Measurements from ENCODE around the gene SIK1.
"Not testable (repeated sequence)": the region's sequence is repeated elsewhere in the genome, so short reads cannot be mapped to it uniquely, and the experiment has no call there.

SIK1 gene

DNA sequence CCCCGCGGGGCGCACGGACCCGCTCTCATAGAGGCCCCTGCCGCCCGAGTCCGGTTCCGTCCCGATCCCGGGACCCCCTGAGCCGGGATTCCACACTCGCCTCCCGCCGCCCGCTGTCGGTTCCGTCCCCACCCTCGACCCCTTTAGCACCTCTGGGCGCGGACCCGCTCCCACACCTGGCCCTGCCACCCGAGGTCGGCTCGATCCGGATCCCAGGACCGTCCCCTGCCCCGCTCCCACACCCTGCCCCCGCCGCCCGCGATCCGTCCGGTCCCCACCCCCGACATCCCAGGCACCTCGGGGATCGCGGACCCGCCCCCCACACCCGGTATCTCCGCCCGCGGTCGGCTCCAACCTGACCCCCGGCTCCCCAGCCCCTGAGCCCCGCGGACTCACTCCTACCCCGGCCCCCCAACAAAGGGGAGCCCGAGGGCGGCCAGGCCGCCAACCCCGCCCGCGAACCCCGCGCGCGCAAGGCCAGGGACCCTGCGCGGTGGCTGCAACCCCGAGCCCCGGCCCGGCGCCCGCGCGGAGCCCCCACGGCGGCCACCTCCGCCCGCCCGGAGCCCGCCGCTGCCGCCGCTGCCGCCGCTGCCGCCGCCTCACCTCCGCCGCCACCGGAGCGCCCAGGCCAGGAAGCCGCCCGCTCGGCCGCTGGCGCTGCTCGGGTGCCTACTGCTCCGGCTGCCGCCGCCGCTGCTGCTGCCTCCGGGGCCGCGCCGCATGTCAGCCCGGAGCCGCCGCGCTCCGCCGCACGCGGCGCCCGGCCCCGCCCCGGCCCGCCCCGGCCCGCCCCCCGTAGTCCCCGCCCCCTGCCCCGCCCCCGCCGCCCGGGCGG, at the start of gene SIK1:
Gene SIK1 (minus strand): TSS at position 728 of the 838 bp plus-strand sequence. CDS start 953 bp downstream, outside the sequence.
- DNase-seq (ENCODE audit: low read depth): not testable (repeated sequence)

DNA sequence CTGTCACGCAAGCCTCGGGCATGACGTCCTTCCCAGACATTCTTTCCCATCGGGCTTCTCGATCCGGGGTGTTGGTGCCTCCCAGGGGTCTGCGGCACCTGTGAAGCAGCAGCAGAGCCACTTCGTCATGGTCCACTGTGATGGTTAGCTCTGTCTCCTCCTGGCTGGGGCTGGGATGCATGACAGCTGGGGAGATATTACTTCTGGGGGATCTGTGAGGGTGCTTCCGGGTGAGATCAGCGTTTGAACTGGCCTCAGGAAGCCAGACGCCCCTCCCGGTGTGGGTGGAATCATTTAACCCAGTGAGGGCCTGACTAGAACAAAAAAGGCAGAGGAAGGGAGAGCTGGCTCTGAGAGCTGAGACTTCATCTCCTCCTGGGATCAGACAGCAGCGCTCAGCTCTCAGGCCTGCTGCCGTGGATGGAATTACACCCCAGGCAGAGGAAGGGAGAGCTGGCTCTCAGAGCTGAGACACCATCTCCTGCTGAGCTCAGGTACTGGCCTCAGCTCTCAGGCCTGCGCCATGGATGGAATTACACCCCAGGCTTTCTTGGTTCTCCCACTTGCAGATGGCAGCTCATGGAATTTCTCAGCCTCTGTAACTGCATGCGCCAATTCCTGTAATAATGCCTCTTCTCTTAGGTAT, 44.8 kb upstream of the SIK1 start:
- DNase-seq (ENCODE audit: low read depth): not testable (repeated sequence)

DNA sequence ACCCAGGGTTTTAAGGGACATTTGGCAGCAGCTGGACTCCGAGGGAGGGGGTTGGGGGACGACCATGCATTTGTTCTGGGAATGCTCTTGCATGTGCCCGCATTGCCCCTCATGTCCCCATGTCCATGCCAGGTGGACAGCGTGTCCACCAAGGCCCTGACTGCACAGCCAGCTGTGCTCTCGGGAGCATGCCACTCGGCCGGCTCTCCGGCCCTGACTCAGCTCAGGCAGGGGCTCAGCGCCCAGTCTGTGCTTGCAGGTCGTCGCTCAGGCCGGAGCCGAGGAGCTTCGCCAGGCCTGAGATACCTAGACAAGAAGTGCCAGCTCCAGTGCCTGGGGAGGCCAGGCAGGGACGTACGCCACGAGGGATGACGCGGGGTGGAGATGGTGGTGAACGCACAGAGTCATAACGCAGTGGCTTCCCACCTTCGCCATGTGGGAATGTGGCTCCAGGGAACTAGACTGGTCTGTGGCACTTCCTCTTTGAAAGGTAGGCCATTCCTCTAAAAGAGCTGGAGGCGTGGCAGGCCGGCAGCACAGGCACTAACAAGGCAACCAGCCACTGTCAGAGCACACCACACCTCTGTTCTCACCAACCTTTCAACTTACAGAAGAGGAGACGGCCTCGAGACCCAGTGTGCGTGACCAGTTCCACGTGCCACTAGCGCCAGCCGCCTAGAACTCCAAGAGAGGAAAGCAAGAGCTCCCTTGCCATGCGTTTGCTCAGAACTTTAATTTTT, 43.0 kb upstream of the SIK1 start:
- not testable (repeated sequence) for DNase-seq (ENCODE audit: low read depth)

DNA sequence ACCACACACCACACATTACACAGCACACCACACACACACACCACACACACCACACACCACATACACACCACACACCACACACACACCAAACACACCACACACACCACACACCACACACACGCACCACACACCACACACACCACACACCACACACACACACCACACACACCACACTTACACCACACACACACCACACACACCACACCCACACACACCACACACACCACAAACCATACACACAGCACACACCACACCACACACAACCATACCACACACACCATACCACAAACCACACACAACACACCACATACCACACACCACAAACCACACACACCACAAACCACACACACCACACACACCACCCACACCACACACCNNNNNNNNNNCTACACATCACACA, 40.9 kb upstream of the SIK1 start:
- no peak for DNase-seq (ENCODE audit: low read depth)

DNA sequence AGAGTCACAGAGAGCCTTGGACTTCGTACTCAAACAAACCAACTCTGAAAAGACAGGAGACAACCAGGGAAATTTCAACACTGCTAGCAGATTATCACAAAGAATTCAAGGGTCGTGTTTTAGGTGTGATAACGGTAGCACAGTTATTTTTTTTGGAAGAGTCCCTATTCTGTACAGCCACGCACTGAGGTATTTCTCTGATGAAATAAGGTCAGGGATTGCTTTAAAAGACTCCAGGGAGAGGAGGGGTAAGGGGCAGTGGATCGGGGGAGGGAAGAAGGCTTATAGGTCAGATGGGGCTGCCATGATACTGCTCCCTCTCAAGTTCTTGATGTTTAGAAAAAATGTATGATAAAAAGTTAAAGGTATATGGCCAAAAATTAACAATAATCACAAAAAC, 38.2 kb upstream of the SIK1 start:
- not testable (repeated sequence) for DNase-seq (ENCODE audit: low read depth)

DNA sequence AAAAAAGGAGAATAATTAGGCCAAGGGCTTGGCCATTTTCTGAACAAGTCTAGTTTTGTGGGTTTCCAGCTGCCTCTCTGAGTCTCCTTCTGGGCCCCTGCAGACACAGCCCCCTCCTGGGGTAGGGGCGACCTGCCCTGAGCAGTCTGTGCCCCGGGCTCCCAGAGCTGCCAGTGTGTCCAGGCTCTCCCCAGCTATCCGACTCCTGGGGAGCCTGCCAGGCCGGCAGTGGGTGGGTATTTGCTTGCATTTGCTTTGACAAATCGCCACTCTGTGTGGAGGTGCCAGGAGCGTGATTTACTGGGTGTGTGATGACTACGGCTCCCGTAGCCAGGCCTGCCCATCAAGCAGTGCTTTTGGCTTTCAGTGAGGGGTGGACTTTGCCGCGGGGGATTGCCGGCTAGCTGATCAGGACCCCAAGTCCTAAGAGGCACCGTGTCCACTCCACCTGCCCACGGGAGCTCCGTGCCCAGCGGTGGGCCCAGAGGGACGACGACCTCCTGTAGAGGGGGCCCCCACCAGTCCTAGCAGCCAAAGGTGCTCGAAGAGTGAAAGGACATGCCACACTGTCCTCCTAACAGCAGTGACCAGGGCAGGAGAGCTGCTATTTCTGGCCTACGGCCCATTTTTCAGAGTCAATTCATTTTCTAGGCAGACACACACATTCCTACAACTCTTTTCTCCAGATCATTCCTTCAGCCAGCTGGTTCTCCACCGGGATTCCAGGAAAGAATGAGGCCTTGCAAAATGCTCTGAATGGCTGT, 36.7 kb upstream of the SIK1 start:
- not testable (repeated sequence) for DNase-seq (ENCODE audit: low read depth)

DNA sequence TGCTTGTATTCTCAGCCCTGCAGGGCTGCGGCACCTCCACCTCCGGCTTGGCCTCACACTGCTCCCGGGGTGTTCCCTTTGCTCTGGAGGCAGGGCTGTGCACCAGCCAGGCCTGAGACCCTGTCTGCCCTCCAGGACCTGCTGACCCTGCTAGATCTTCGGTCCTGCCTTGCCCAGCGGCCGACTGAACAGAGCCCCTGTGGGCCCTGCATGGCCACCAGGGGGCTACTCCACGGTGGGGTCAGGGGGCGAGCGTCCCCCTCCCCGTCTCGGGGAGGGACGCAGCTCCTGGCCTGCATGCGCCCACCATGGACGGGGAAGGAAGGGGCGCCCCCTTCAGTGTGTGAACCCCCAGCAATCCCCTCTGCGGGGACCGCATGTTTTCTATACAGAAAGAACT, 36.0 kb upstream of the SIK1 start:
- DNase-seq (ENCODE audit: low read depth): not testable (repeated sequence)

DNA sequence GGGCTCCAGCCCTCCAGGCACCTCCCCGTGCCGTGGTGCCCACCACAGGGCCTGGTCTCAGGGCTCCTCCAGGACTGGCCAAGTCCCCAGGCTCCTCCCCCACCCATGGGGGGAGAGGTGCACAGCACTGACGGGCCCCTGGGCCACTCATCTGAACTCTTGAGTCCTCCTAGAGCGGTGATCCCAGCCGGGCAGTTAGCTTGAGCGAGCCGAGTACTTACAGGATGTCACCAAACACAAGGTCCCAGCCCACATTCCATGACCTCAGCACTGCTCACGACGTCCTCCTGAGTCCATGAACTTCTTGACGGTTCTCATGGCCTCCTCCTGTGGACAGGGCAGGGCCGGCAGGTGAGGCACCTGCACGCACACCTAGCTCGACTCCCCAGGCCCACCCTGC, 33.5 kb upstream of the SIK1 start:
- not testable (repeated sequence) for DNase-seq (ENCODE audit: low read depth)

DNA sequence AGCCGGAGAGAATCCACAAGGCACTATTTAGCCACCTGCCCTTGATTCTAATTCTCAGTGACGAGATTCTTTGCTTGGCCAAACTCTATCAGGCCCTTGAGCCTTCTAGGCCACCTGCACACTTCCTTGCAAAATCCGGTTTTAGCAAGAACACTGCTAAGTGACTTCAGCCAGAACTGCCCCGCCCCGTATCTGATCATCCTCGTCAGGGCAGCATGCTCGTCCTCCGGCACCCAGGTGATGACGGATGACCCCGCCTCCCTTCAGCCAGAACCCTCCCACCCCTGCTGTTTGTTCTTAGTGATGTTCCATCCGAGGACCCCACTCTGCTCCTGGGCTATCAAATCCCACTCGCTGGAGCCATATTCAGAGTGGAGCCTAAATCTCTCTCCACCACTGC, 32.1 kb upstream of the SIK1 start:
- DNase-seq (ENCODE audit: low read depth): not testable (repeated sequence)

DNA sequence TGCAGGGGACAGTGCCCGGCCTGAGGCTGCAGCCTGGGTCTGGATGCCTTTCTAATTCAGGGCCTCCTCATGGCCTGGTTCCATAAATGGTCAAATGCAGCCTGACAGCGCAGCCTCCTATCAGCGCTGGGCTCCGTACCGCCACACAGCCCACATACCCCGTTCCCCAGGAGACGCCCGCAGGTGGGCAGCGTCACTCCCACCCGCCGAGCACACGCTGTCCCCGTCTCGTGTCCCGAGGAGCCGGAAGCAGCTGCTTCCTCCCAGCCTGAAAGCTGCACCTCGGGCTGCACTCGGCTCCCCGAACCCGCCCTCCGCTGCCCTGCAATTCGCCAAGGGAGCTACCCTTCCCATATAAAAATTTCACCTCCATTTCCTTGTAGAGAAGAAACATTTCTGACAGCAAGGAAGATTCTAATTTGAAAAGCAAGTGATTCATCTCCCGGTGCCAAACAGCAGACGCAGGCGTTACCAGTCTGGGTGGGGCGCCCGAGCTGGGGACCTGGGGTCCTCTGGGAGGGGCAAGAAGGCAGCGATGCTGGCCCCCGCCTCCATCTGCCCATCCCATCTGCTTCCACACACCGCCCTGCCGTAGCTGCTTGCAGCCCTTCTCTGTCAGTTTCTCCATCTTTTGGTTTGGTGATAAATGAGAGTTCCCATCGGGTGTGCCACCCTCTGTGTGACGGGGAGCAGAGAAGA, 29.8 kb upstream of the SIK1 start:
- not testable (repeated sequence) for DNase-seq (ENCODE audit: low read depth)

DNA sequence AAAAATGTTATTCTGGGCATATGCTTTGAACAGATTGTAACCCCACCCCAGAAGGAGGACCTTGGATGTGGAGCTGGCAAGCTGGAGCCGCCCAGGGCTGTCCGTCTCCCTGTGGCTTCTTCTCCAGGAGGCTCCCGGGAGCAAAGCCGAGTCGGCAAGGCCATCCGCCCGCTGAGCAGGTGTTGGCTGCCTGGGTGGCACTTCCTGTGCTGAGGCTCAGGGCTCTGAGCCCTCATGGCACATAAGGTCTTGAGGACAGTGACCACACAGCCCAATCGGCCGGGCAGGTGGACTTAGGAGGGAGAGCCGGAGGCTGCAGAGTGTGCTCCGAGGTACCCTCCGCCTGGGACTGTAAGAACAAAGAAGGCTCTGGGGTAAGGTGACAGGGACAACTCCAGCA, 28.8 kb upstream of the SIK1 start:
- not testable (repeated sequence) for DNase-seq (ENCODE audit: low read depth)

DNA sequence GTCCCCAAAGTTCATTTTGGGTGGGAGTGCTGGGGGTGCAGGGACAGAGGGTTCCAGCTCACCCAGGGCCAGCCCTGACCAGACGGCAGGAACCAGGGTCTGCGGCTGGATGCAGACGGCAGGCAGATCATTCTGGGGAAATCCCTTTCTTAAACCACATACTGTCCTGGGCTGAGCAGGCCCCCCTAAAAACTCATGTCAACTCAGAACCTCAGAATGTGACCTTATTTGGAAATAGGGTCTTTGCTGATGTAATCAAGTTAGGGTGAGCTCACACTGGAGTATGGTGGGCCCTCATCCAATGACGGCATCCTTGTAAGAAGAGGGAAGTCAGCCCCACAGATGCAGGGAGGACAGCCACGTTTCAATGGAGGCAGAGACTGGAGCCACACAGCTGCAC, 27.2 kb upstream of the SIK1 start:
- DNase-seq (ENCODE audit: low read depth): not testable (repeated sequence)

DNA sequence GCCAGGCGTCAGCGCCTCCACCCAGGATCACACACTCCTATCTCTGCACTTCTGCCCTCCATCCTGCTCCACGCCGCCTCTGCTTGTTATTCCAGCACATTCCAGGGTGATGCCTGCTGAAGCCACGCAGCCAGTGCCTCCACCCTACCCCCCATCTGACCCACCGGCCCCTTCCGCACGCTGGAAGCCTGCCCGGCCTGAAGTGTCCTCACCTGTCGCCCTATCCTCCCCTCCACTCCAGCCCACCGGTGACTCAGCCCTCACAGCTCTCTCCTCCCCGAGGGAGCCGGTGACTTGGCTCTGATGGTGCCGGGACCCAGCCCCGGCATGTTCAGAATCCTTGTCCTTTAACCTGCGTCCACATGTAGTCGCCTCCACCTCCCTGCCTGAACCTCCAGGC, 24.9 kb upstream of the SIK1 start:
- DNase-seq (ENCODE audit: low read depth): not testable (repeated sequence)

DNA sequence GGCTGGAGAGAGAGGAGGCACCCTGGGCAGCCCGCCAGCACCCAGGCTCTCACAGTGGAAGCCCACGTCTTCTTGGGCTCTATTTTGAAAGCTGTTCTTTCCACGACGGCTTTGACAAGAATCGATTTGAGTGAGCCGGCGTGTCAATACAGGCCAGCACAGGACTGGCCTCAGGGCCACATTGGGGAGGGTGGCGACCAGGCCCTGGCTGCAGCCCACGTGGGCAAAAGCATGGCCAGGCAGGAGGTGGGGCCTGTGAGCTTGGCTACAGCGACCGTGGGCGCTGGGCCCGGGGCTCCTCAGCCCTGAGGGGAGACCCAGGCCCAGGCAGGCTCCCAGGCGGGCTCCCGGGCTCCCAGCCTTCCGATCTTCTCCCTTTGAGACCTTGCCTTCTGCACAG, 23.4 kb upstream of the SIK1 start:
- DNase-seq (ENCODE audit: low read depth): not testable (repeated sequence)

DNA sequence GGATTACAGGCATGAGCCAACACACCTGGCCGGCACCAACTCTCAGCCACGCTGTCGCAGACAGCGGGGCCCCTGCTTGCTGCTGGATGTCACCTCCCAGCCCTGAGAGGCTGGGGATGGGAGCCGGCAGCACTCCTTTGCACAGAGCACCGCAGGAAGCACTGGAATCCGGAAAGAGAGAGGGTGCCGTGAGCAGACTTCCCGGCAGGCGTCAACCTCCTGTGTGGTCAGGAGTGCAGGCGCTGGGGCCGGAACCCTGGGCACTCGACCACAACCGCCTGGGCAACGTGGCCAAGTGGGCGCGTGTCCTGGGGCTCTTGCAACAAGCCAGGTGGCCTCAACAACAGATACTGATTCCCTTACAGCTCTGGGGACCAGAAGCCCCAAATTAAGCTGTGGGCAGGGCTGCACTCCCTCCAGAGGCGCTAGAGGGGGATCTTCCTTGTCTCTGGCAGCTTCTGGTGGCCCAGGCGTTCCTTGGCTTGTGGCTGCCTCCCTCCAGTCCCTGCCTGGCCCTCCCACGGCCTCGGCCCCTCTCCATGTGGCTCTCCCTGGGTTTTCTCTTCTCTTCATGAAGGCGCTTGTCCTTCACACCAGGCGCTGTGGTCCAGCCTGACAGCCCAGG, 20.5 kb upstream of the SIK1 start:
- DNase-seq (ENCODE audit: low read depth): not testable (repeated sequence)

DNA sequence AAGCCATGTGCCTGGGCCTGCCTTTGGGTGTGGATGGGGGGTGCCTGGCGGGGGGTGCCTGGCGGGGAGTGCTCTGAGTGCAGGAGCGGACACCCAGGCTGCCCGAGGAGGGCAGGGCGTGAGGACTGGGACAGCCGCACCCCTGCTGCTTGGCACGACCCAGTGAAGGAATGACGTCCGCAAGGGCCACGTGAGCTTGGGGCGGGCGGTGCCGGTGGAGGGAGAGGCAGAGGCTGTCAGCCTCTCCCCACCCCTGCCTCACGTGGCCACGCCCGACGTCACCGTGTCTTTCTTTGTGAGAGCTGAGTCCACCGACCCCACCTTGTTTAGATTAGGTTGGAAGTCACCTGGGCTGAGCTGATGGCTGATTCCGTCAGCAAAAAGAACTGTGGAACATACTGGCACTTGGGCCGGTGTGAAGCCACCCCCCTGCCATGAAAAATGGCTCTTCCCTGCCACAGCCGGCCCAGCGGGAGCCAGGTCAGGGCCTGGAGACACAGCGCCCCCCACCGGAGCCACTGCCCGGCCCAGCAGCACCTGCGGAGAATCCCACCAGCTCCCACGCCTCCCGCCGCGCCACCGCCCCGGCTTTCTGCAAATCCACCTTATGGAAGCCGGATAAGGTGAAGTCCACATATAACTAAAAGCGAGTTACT, 19.5 kb upstream of the SIK1 start:
- not testable (repeated sequence) for DNase-seq (ENCODE audit: low read depth)

DNA sequence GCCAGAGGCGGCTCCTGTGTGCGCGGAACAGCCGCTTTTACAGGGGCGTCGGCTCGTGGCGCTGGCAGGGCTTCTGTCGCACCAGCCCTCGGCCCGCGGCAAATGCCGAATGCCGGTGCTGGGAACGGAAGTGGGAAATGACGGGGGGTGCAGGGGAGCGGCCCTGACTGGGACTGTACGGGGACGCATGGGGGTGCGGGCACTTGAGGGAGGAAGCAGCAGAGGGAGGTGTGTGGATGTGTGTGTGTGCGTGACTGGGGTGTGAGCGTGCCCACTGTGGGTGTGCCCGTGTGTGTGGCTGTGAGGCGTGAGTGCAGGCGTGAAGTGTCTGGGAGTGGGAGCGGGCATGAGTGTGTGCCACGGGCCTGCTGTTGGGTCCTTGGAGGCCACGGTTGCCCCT, 17.6 kb upstream of the SIK1 start:
- DNase-seq (ENCODE audit: low read depth): not testable (repeated sequence)

DNA sequence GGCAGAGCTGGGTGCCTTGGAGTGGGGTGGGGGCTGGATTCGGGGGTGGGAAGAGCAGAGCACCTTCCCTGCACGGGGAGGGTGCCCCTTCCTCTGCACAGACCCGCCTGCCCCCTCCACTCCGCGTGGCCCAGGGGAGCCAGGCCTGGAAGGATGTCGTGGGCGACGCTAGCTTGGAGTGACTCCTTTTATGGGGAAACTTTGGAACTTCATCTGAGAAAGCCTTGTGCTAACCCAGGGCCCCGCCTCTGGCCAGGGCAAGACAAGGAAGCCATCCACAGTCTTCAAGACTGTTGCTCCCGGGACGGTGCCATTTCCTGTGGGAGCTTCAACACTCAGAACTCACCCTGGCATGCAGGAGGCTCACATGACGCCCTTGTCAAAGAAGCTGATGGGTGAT, 15.6 kb upstream of the SIK1 start:
- DNase-seq (ENCODE audit: low read depth): not testable (repeated sequence)

DNA sequence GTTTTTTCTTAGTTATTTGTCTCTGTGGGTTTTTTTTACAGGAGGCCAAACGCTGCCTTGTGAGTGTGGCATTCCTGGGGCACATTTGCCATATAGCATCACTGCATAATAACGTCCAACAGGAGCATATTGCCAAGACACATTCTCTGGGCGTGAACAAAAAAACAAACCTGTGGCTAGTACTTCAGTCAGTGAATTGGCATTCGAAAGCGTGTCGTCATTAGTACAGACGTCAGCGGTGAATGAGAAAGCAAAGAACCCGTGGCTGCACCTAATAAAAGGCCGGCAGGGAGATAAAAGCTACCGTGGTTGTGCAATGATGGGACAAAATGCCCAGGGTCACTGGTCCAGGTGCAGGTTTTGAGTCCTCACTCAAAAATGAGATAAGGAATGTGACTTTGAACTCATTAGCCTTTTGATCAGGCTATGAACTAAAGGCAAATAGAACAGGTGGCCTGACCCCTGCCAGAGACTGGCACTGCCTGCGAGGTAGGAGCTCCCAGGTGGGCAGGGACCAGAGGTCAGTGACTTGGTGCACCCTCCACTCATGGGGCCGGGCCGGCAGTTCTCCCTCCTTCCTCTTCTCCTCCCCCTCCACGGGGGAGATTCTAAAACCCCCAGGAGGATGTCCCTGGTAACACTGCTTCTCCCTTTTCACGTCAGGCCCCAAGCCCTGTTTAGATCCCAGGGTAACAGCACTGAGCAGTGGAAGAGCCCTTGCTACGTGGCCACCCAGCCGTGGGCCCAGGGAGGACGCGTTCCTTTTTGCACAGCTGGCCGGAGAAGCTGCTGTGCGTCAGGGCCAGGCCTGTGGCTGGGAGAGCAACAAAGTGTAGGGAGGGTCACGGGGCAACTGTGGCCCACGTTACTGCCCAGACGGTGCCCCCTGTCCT, 14.2 kb upstream of the SIK1 start:
- not testable (repeated sequence) for DNase-seq (ENCODE audit: low read depth)
